WTC11 (cell line): Measurements from ENCODE around the gene HEBP1. TPM values are rescaled to one million over a fixed set of nuclear protein-coding genes. Genes with fewer than 3 reads are reported as not detected.

Experiments
- ATAC-seq: fragments of 200-7000 bp; cut with Tn5 transposase; 2 replicates; pipeline ENCODE4 v1.10.0; 2021; ENCODE audit warnings: mild to moderate bottlenecking, moderate library complexity
- CTCF ChIA-PET: fragments of 300-600 bp; sonication (Branson Sonifier 250); formaldehyde crosslinking; loops from one replicate; lab custom pipeline; 2021; ENCODE audit warnings: antibody characterized with exemption; lab: Charles Lee
- POLR2A ChIA-PET: fragments of 350-600 bp; sonication (Branson Sonifier 250); formaldehyde crosslinking; loops from one replicate; lab custom pipeline; 2021; ENCODE audit warnings: antibody characterized with exemption; lab: Charles Lee
- DNase-seq: peaks from one replicate; pipeline ENCODE4 v3.0.0; 2021; ENCODE audit warnings: low spot score
- H3K27ac Mint-ChIP-seq: 2 replicates; pipeline ENCODE4 v1.8.0; 2021; ENCODE audit warnings: mixed read lengths
- H3K27me3 Mint-ChIP-seq: 2 replicates; pipeline ENCODE4 v1.8.0; 2021; ENCODE audit warnings: low read depth, mild to moderate bottlenecking, moderate library complexity, mixed read lengths
- H3K36me3 Mint-ChIP-seq: 2 replicates; pipeline ENCODE4 v1.8.0; 2021; ENCODE audit warnings: mixed read lengths
- H3K4me1 Mint-ChIP-seq: 2 replicates; pipeline ENCODE4 v1.8.0; 2022; ENCODE audit warnings: mixed read lengths
- H3K4me3 Mint-ChIP-seq: 2 replicates; pipeline ENCODE4 v1.8.0; 2021; ENCODE audit warnings: mild to moderate bottlenecking, moderate library complexity, mixed read lengths
- H3K9me3 Mint-ChIP-seq: 2 replicates; pipeline ENCODE4 v1.8.0; 2021; ENCODE audit warnings: mixed read lengths
- ESRRA ChIP-seq: sonication (generic); formaldehyde crosslinking; IDR thresholded peaks from 2 replicates; pipeline ENCODE4 v1.8.1; 2022; ENCODE audit warnings: mild to moderate bottlenecking, missing genetic modification reagents, borderline replicate concordance
- ETV6 ChIP-seq: sonication (generic); formaldehyde crosslinking; IDR thresholded peaks from 2 replicates; pipeline ENCODE4 v1.8.1; 2022; ENCODE audit warnings: mild to moderate bottlenecking, missing genetic modification reagents
- FOXP1 ChIP-seq: sonication (generic); formaldehyde crosslinking; IDR thresholded peaks from 2 replicates; pipeline ENCODE4 v1.8.0; 2022; ENCODE audit warnings: missing genetic modification reagents, mild to moderate bottlenecking, moderate library complexity, borderline replicate concordance
- JUN ChIP-seq: sonication (generic); formaldehyde crosslinking; IDR thresholded peaks from 2 replicates; pipeline ENCODE4 v1.8.0; 2023; ENCODE audit warnings: mild to moderate bottlenecking, missing genetic modification reagents
- SOX15 ChIP-seq: fragments of 250-450 bp; sonication (Bioruptor Pico); IDR thresholded peaks from 2 replicates; pipeline ENCODE4 v1.9.0; 2021; ENCODE audit warnings: mild to moderate bottlenecking
- ZBTB21 ChIP-seq: sonication (generic); formaldehyde crosslinking; IDR thresholded peaks from 2 replicates; pipeline ENCODE4 v1.8.1; 2023; ENCODE audit warnings: mild to moderate bottlenecking, missing genetic modification reagents, borderline replicate concordance
- ZNF121 ChIP-seq: sonication (generic); formaldehyde crosslinking; IDR thresholded peaks from 2 replicates; pipeline ENCODE4 v1.8.0; 2023; ENCODE audit warnings: missing genetic modification reagents
- ZNF263 ChIP-seq: sonication (generic); formaldehyde crosslinking; IDR thresholded peaks from 2 replicates; pipeline ENCODE4 v1.8.1; 2022; ENCODE audit warnings: low read depth, mild to moderate bottlenecking, moderate library complexity, missing genetic modification reagents
- total RNA-seq: library from RNA; stranded (reverse); gene quantifications from 3 replicates; pipeline ENCODE4 v1.2.3, GENCODE V29; 2021
- TF ChIP-seq, protein P1 (sequence below): sonication (generic); formaldehyde crosslinking; IDR thresholded peaks from 2 replicates; pipeline ENCODE4 v1.8.0; 2022; ENCODE audit warnings: missing genetic modification reagents
- TF ChIP-seq, protein P2 (sequence below): sonication (generic); formaldehyde crosslinking; IDR thresholded peaks from 2 replicates; pipeline ENCODE4 v1.8.0; 2022; ENCODE audit warnings: mild to moderate bottlenecking, missing genetic modification reagents
- TF ChIP-seq, protein P3 (sequence below): fragments of 250-450 bp; sonication (Bioruptor Pico); IDR thresholded peaks from 2 replicates; pipeline ENCODE4 v1.9.0; 2021; ENCODE audit warnings: mild to moderate bottlenecking, borderline replicate concordance
- TF ChIP-seq, protein P4 (sequence below): fragments of 250-450 bp; sonication (Bioruptor Pico); IDR thresholded peaks from 2 replicates; pipeline ENCODE4 v1.9.0; 2021; ENCODE audit warnings: moderate library complexity, mild to moderate bottlenecking, inconsistent platforms, borderline replicate concordance
- TF ChIP-seq, protein P5 (sequence below): sonication (generic); formaldehyde crosslinking; IDR thresholded peaks from 2 replicates; pipeline ENCODE4 v1.8.0; 2023; ENCODE audit warnings: missing genetic modification reagents
- TF ChIP-seq, protein P6 (sequence below): fragments of 200-600 bp; IDR thresholded peaks from 2 replicates; pipeline ENCODE4 v1.8.0; 2022; ENCODE audit warnings: antibody characterized with exemption
- TF ChIP-seq, protein P7 (sequence below): fragments of 250-450 bp; sonication (Bioruptor Pico); IDR thresholded peaks from 2 replicates; pipeline ENCODE4 v1.9.0; 2021; ENCODE audit warnings: mild to moderate bottlenecking

Gene HEBP1
- total RNA-seq, 1 experiment from 2014 or later: 61.8 TPM

DNA sequence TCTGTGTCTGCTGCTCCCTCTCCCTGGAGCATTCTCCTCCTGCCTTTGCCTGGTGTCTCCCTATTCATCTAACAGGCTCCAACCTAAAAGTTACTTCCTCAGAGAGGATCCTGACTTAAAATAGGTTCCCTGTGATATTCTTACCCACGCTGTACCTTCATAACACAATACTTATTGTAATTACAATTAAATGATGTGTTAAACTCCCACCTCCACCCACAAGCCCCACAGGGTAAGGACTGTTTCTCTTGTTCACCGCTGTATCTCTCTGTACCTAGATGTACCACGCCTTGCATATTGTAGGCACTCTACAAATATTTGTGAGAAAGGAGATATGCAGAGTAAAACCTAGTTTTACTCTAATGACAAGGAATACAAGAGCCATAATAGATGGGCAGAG, 5.0 kb downstream of the HEBP1 start (continued):
- TF ChIP-seq, protein P1, sequence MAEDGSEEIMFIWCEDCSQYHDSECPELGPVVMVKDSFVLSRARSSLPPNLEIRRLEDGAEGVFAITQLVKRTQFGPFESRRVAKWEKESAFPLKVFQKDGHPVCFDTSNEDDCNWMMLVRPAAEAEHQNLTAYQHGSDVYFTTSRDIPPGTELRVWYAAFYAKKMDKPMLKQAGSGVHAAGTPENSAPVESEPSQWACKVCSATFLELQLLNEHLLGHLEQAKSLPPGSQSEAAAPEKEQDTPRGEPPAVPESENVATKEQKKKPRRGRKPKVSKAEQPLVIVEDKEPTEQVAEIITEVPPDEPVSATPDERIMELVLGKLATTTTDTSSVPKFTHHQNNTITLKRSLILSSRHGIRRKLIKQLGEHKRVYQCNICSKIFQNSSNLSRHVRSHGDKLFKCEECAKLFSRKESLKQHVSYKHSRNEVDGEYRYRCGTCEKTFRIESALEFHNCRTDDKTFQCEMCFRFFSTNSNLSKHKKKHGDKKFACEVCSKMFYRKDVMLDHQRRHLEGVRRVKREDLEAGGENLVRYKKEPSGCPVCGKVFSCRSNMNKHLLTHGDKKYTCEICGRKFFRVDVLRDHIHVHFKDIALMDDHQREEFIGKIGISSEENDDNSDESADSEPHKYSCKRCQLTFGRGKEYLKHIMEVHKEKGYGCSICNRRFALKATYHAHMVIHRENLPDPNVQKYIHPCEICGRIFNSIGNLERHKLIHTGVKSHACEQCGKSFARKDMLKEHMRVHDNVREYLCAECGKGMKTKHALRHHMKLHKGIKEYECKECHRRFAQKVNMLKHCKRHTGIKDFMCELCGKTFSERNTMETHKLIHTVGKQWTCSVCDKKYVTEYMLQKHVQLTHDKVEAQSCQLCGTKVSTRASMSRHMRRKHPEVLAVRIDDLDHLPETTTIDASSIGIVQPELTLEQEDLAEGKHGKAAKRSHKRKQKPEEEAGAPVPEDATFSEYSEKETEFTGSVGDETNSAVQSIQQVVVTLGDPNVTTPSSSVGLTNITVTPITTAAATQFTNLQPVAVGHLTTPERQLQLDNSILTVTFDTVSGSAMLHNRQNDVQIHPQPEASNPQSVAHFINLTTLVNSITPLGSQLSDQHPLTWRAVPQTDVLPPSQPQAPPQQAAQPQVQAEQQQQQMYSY (CRISPR knock-in tag): no peak

DNA sequence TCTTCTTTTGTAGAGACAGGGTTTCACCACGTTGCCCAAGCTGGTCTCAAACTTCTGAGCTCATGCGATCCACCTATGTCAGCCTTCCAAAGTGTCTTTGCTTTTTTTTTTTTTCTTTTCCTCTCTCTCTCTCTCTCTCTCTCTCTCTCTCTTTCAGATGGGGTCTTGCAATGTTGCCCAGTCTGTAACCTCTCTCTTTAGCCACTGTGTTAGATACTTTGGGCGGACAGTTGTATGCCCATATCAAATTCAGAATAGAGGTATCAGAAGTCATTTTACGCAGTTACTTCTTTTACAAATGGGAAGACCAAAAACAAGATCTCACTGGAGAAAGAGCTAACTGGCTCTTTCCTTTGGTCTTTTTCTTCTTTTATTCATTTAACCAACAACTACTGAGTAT, 6.7 kb downstream of the HEBP1 start:
- no peak for DNase-seq
- H3K36me3 Mint-ChIP-seq: peaks cover 17% of the 10 kb centered on the region
- H3K4me3 Mint-ChIP-seq: no peak overlapping the region
- no peak for ATAC-seq
- H3K27me3 Mint-ChIP-seq: no peaks in the 10 kb centered on the region
- POLR2A ChIA-PET: no interaction called here
- H3K27ac Mint-ChIP-seq: peak overlapping the region; percentile 89
- H3K4me1 Mint-ChIP-seq: peaks cover 55% of the 10 kb centered on the region
- TF ChIP-seq, protein P2, sequence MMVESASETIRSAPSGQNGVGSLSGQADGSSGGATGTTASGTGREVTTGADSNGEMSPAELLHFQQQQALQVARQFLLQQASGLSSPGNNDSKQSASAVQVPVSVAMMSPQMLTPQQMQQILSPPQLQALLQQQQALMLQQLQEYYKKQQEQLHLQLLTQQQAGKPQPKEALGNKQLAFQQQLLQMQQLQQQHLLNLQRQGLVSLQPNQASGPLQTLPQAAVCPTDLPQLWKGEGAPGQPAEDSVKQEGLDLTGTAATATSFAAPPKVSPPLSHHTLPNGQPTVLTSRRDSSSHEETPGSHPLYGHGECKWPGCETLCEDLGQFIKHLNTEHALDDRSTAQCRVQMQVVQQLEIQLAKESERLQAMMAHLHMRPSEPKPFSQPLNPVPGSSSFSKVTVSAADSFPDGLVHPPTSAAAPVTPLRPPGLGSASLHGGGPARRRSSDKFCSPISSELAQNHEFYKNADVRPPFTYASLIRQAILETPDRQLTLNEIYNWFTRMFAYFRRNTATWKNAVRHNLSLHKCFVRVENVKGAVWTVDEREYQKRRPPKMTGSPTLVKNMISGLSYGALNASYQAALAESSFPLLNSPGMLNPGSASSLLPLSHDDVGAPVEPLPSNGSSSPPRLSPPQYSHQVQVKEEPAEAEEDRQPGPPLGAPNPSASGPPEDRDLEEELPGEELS (CRISPR knock-in tag): no peak
- TF ChIP-seq, protein P3, sequence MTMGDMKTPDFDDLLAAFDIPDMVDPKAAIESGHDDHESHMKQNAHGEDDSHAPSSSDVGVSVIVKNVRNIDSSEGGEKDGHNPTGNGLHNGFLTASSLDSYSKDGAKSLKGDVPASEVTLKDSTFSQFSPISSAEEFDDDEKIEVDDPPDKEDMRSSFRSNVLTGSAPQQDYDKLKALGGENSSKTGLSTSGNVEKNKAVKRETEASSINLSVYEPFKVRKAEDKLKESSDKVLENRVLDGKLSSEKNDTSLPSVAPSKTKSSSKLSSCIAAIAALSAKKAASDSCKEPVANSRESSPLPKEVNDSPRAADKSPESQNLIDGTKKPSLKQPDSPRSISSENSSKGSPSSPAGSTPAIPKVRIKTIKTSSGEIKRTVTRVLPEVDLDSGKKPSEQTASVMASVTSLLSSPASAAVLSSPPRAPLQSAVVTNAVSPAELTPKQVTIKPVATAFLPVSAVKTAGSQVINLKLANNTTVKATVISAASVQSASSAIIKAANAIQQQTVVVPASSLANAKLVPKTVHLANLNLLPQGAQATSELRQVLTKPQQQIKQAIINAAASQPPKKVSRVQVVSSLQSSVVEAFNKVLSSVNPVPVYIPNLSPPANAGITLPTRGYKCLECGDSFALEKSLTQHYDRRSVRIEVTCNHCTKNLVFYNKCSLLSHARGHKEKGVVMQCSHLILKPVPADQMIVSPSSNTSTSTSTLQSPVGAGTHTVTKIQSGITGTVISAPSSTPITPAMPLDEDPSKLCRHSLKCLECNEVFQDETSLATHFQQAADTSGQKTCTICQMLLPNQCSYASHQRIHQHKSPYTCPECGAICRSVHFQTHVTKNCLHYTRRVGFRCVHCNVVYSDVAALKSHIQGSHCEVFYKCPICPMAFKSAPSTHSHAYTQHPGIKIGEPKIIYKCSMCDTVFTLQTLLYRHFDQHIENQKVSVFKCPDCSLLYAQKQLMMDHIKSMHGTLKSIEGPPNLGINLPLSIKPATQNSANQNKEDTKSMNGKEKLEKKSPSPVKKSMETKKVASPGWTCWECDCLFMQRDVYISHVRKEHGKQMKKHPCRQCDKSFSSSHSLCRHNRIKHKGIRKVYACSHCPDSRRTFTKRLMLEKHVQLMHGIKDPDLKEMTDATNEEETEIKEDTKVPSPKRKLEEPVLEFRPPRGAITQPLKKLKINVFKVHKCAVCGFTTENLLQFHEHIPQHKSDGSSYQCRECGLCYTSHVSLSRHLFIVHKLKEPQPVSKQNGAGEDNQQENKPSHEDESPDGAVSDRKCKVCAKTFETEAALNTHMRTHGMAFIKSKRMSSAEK (CRISPR knock-in tag): no peak
- TF ChIP-seq ZNF121 (CRISPR knock-in tag): peak; percentile 64; the same call in 1 of the 2 replicates
- TF ChIP-seq, protein P4, sequence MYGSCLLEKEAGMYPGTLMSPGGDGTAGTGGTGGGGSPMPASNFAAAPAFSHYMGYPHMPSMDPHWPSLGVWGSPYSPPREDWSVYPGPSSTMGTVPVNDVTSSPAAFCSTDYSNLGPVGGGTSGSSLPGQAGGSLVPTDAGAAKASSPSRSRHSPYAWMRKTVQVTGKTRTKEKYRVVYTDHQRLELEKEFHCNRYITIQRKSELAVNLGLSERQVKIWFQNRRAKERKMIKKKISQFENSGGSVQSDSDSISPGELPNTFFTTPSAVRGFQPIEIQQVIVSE (CRISPR knock-in tag): no peak
- TF ChIP-seq, protein P5, sequence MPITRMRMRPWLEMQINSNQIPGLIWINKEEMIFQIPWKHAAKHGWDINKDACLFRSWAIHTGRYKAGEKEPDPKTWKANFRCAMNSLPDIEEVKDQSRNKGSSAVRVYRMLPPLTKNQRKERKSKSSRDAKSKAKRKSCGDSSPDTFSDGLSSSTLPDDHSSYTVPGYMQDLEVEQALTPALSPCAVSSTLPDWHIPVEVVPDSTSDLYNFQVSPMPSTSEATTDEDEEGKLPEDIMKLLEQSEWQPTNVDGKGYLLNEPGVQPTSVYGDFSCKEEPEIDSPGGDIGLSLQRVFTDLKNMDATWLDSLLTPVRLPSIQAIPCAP (CRISPR knock-in tag): no peak
- peaks cover 5% of the 10 kb centered on the region; the same call in 1 of the 2 replicates for H3K9me3 Mint-ChIP-seq
- CTCF ChIA-PET: interaction anchor here (1.2 kb wide), 1 partner anchor 78 kb away, joined by 3 read pairs; no protein-coding TSS in a partner anchor

DNA sequence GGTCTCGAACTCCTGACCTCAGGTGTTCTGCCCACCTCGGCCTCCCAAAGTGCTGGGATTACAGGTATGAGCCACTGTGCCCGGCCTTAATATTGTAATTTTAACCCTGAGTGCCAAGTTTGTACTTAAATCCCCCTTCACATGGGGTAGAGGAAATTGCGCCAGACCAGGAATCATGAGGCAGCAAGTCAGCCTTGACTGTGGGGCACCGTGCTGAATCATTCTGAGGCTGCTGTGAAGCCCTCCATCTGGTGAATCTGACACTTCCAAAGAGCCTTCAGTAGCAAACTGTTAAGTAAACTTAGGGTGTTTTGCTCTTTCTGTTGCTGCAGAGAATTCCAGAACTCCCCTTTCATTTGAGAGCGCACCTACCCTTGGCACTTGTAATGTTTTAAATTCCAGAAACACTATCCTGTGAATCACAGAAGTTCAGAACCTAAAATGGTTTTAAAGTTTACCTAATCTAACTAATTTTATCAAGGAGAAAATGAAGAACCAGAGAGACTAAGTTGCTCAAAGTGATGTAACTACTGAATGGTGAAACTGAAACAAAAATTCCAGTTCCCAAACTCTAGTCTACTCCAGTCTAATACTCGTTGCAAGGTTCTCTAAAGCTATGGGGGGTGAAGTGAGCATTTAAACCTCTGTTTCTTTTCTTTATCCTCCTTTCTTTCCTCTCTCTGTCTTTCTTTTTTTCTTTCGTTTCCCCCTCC, 7.5 kb downstream of the HEBP1 start:
- DNase-seq: no peak
- ChIA-PET CTCF (no interaction called here), POLR2A (no interaction called here)
- H3K27me3 Mint-ChIP-seq: no peaks in the 10 kb centered on the region
- H3K36me3 Mint-ChIP-seq: peaks cover 22% of the 10 kb centered on the region
- H3K4me3 Mint-ChIP-seq: no peak overlapping the region
- peak overlapping the region; percentile 81 for H3K27ac Mint-ChIP-seq
- 0 out of 2 replicates have a peak, but pooled peaks have one; percentile 20 for ATAC-seq
- H3K4me1 Mint-ChIP-seq: peaks cover 47% of the 10 kb centered on the region
- peaks cover 5% of the 10 kb centered on the region; the same call in 1 of the 2 replicates for H3K9me3 Mint-ChIP-seq
- TF ChIP-seq ETV6 (CRISPR knock-in tag) (no peak), ZNF263 (no peak), ZBTB21 (no peak), FOXP1 (no peak), ESRRA (no peak), JUN (CRISPR knock-in tag) (no peak), SOX15 (CRISPR knock-in tag) (no peak)
- TF ChIP-seq, protein P6, sequence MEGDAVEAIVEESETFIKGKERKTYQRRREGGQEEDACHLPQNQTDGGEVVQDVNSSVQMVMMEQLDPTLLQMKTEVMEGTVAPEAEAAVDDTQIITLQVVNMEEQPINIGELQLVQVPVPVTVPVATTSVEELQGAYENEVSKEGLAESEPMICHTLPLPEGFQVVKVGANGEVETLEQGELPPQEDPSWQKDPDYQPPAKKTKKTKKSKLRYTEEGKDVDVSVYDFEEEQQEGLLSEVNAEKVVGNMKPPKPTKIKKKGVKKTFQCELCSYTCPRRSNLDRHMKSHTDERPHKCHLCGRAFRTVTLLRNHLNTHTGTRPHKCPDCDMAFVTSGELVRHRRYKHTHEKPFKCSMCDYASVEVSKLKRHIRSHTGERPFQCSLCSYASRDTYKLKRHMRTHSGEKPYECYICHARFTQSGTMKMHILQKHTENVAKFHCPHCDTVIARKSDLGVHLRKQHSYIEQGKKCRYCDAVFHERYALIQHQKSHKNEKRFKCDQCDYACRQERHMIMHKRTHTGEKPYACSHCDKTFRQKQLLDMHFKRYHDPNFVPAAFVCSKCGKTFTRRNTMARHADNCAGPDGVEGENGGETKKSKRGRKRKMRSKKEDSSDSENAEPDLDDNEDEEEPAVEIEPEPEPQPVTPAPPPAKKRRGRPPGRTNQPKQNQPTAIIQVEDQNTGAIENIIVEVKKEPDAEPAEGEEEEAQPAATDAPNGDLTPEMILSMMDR: no peak
- TF ChIP-seq, protein P7, sequence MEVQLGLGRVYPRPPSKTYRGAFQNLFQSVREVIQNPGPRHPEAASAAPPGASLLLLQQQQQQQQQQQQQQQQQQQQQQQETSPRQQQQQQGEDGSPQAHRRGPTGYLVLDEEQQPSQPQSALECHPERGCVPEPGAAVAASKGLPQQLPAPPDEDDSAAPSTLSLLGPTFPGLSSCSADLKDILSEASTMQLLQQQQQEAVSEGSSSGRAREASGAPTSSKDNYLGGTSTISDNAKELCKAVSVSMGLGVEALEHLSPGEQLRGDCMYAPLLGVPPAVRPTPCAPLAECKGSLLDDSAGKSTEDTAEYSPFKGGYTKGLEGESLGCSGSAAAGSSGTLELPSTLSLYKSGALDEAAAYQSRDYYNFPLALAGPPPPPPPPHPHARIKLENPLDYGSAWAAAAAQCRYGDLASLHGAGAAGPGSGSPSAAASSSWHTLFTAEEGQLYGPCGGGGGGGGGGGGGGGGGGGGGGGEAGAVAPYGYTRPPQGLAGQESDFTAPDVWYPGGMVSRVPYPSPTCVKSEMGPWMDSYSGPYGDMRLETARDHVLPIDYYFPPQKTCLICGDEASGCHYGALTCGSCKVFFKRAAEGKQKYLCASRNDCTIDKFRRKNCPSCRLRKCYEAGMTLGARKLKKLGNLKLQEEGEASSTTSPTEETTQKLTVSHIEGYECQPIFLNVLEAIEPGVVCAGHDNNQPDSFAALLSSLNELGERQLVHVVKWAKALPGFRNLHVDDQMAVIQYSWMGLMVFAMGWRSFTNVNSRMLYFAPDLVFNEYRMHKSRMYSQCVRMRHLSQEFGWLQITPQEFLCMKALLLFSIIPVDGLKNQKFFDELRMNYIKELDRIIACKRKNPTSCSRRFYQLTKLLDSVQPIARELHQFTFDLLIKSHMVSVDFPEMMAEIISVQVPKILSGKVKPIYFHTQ (CRISPR knock-in tag): no peak
